Common myeloid progenitor, CD34-positive (primary cell): Measurements from ENCODE around the gene FOLR2.
A peak's percentile ranks its signal among the peaks of the same experiment; 100 is the strongest.

Source experiments
- CTCF ChIA-PET: fragments of 350-600 bp; sonication (Branson Sonifier 250); formaldehyde crosslinking; loops from one replicate; lab custom pipeline; 2021; ENCODE audit warnings: antibody characterized with exemption; lab: Charles Lee
- POLR2A ChIA-PET: fragments of 350-600 bp; sonication (Branson Sonifier 250); formaldehyde crosslinking; loops from one replicate; lab custom pipeline; 2021; ENCODE audit warnings: antibody characterized with exemption; lab: Charles Lee
- DNase-seq, 3 donors: peaks; one replicate each; pipeline versions ENCODE4 v3.0.0 to v3.0.0-alpha.2; 2013
- H3K27ac ChIP-seq, 2 experiments: 1 replicate in 1 of 2; 2 replicates in 1 of 2; pipeline ENCODE4 v1.7.0; 2013; ENCODE audit warnings: inconsistent platforms in 2 of 2, low read length in 2 of 2, mild to moderate bottlenecking in 2 of 2, low read depth in 1 of 2, moderate library complexity in 1 of 2; ENCODE audit not compliant: severe bottlenecking in 2 of 2, insufficient read depth in 1 of 2, poor library complexity in 1 of 2
- H3K27me3 ChIP-seq, 5 experiments: replicated peaks in 2 of 5; 1 replicate in 3 of 5; 2 replicates in 2 of 5; pipeline versions ENCODE4 v1.6.1 to v1.7.0; 2013; ENCODE audit warnings: low read length in 4 of 5, mild to moderate bottlenecking in 2 of 5, moderate library complexity in 2 of 5, inconsistent platforms in 1 of 5; ENCODE audit not compliant: insufficient read depth in 5 of 5, control insufficient read depth in 4 of 5
- H3K36me3 ChIP-seq, 4 experiments: 1 replicate in 2 of 4; 2 replicates in 2 of 4; pipeline versions ENCODE4 v1.6.1 to v1.7.0; 2013; ENCODE audit warnings: low read length in 3 of 4, control low read depth in 1 of 4, mild to moderate bottlenecking in 1 of 4; ENCODE audit not compliant: control insufficient read depth in 4 of 4, insufficient read depth in 4 of 4
- H3K4me1 ChIP-seq, 4 experiments: 1 replicate in 3 of 4; 2 replicates in 1 of 4; pipeline versions ENCODE4 v1.6.1 to v1.7.1; 2013; ENCODE audit warnings: low read length in 3 of 4, mild to moderate bottlenecking in 3 of 4, control low read depth in 1 of 4, inconsistent platforms in 1 of 4, moderate library complexity in 1 of 4; ENCODE audit not compliant: control insufficient read depth in 4 of 4, insufficient read depth in 4 of 4; ENCODE audit errors: control extremely low read depth in 1 of 4
- H3K4me3 ChIP-seq, 7 experiments: 1 replicate in 4 of 7; 2 replicates in 3 of 7; pipeline versions ENCODE4 v1.5.1 to v1.7.0; 2013; ENCODE audit warnings: mild to moderate bottlenecking in 7 of 7, low read length in 6 of 7, moderate library complexity in 6 of 7, inconsistent platforms in 2 of 7, low read depth in 2 of 7, control low read depth in 1 of 7; ENCODE audit not compliant: insufficient read depth in 4 of 7, control insufficient read depth in 1 of 7; ENCODE audit errors: extremely low read depth in 1 of 7
- H3K9me3 ChIP-seq, 5 experiments: 1 replicate in 4 of 5; 2 replicates in 1 of 5; pipeline versions ENCODE4 v1.6.1 to v1.7.1; 2013; ENCODE audit warnings: low read length in 4 of 5, mild to moderate bottlenecking in 2 of 5, inconsistent platforms in 1 of 5, low read depth in 1 of 5, moderate library complexity in 1 of 5; ENCODE audit not compliant: control insufficient read depth in 4 of 5, insufficient read depth in 2 of 5; ENCODE audit errors: control extremely low read depth in 1 of 5
- WGBS: methylation state at CpG from one replicate; pipeline ENCODE4 v1.1.5; 2013; ENCODE audit not compliant: insufficient coverage; 5-methylcytosine and 5-hydroxymethylcytosine counted together

Gene FOLR2

DNA sequence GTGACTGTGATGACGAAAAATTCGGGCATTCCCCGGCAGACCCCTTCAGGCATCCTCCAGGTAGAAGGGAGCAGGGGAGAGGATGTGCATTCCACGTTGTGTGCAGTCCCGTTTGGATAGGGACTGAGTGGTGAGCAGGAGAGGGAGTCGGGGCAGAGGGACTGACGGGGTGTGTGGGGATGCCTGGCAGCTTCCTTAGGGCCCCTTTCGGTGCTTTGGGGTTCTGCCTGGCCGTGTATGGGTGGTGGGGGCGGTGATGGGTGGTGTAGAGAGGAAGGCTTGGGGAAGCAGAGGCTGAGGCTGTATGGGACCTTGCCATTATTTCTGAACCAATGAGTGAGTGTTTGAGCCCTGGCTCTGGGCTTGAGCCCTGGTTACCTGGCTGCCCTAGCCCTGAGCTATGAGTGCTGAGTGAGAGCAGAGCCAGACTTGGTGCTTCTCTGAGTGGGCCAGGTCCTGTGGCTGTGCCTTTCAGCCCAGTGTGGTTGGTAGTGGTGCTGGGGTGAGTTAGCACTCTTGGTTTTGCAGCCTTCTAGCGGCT, 8.9 kb downstream of the FOLR2 start:
- POLR2A ChIA-PET: no interaction called here
- peaks cover 2 to 42% (median 29%) of the 10 kb centered on the region in 4 experiments for H3K36me3 ChIP-seq
- peak overlapping the region in 1 of 2 experiments; percentile 69 for H3K27ac ChIP-seq
- H3K9me3 ChIP-seq: no peaks in the 10 kb centered on the region
- H3K27me3 ChIP-seq: no peaks in the 10 kb centered on the region
- H3K4me3 ChIP-seq: peak overlapping the region; percentile 61 to 95 (median 86)
- CTCF ChIA-PET: interaction anchor here (1.3 to 4.5 kb wide), 4 partner anchors 12 to 107 kb away, joined by 3 to 27 read pairs (median 4); no protein-coding TSS in a partner anchor
- 3% methylated on average over 8 of the region's 11 CpGs for WGBS
- H3K4me1 ChIP-seq: peaks cover 8 to 45% (median 33%) of the 10 kb centered on the region in 4 experiments
- DNase-seq: peak in 2 of 3 donors; percentile 56 to 62

DNA sequence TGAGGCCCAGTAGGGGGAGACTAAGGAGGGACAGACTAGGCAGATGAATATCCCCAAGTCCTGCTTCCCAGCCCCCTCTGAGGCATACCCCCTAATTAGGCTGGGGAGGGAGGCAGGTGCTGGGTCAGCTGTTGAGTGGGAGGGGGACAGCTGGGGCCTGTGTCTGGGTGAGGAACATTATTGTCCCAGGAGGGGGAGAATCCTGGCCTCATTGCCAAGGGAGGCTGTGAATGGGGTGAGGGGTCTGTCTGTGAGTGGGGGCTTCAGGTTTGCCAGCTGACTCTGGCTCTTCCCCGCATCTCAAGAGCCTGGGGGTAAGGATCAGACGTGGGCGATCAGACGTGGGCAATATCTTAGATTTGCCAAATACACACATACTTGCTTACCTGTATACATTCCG, 10.1 kb downstream of the FOLR2 start:
- POLR2A ChIA-PET: interaction anchor here (0.6 kb wide), 1 partner anchor 43 kb away, joined by 3 read pairs; no protein-coding TSS in a partner anchor
- Histone ChIP-seq H3K36me3 (peaks cover 4 to 54% (median 40%) of the 10 kb centered on the region in 4 experiments), H3K27me3 (no peaks in the 10 kb centered on the region), H3K4me3 (no peak overlapping the region), H3K4me1 (peaks cover 8 to 33% (median 25%) of the 10 kb centered on the region in 4 experiments), H3K9me3 (no peaks in the 10 kb centered on the region), H3K27ac (no peak overlapping the region)
- 100% methylated on average over 1 of the region's 5 CpGs for WGBS
- no peak for DNase-seq
- CTCF ChIA-PET: interaction anchor here (1.9 to 4.5 kb wide), 2 partner anchors 10 to 16 kb away, joined by 4 to 27 read pairs; no protein-coding TSS in a partner anchor

DNA sequence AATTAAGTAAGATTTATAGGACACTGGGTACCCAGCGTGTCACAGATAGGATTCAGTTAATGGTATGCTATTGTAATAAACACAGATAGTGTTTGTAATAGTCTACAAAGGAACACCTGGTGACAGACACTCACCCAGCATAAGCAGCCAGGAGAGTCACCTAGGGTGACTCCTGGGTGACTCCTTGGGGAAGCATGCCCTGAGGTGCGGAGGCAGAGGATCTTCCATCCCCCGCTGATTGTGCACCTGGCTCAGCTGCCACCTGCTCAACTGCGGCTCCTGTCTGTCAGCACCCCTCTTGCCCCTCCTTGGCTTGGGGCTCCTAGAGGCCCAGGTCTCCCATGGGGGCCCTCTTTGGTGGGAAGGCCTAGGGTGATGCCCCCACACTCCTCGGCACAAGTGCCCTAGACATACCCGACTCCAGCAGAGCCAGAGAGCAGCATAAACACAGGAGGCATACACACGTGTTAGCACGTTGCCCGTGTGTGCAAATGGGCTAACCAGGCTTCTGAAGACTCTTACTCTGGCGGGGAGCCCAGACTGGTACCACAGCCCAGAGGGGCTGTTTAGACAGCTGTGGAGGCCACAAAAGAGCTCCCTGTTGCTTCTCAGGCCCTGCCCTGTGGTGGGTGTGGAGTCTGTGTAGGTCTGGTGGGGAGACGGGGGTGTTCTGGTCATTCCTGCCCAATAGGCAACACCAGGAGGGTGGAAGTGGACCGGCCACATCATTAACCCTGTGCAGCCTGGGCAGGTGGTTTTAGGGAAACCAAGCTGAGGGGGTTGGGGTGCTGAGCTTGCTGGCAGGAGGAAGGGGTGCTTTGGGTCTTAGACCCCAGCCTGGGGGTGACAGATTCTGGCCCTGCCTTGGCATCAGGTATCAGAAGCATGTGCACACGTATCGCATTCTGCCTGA, 11.0 kb downstream of the FOLR2 start:
- peaks cover 6 to 63% (median 49%) of the 10 kb centered on the region in 4 experiments for H3K36me3 ChIP-seq
- no peaks in the 10 kb centered on the region for H3K27me3 ChIP-seq
- H3K9me3 ChIP-seq: no peaks in the 10 kb centered on the region
- H3K27ac ChIP-seq: no peak overlapping the region
- 97% methylated on average over 13 of the region's 14 CpGs for WGBS
- ChIA-PET CTCF (interaction anchor here (0.8 to 4.5 kb wide), 4 partner anchors 9 to 10 kb away, joined by 3 to 27 read pairs (median 6); no protein-coding TSS in a partner anchor), POLR2A (no interaction called here)
- peaks cover 3 to 24% (median 16%) of the 10 kb centered on the region in 4 experiments for H3K4me1 ChIP-seq
- H3K4me3 ChIP-seq: no peak overlapping the region
- no peak for DNase-seq

DNA sequence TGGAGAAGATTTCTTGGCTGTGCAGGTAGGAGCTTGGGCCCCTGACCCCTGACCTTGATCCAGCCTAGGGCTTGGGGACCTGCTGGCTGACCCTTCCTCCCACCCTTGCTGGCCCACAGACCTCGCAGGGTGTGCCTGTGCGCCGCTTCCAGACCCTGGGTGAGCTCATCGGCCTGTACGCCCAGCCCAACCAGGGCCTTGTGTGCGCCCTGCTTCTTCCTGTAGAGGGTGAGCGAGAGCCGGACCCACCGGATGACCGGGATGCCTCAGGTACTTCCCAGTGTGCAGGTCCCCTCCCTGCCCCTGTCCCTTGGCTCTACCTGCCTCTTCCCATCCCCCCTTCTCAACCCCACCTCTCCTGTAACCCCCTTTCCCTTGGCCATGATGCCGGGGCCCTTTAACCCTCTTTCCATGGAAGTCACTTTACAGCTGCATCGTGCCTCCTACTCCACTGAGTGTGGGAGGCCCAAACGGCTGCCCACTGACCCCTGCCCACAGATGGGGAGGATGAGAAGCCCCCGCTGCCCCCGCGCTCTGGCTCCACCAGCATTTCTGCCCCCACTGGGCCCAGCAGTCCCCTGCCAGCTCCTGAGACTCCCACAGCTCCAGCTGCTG, 11.7 kb downstream of the FOLR2 start:
- POLR2A ChIA-PET: no interaction called here
- Histone ChIP-seq H3K27me3 (no peaks in the 10 kb centered on the region), H3K36me3 (peaks cover 10 to 70% (median 56%) of the 10 kb centered on the region in 4 experiments), H3K9me3 (no peaks in the 10 kb centered on the region), H3K4me3 (no peak overlapping the region), H3K27ac (no peak overlapping the region), H3K4me1 (peaks cover 0 to 21% (median 11%) of the 10 kb centered on the region in 4 experiments)
- WGBS: 97% methylated on average over 16 of the region's 16 CpGs
- no peak for DNase-seq
- CTCF ChIA-PET: interaction anchor here (0.8 to 2.9 kb wide), 4 partner anchors 8 to 22 kb away, joined by 3 to 9 read pairs (median 3); no protein-coding TSS in a partner anchor

DNA sequence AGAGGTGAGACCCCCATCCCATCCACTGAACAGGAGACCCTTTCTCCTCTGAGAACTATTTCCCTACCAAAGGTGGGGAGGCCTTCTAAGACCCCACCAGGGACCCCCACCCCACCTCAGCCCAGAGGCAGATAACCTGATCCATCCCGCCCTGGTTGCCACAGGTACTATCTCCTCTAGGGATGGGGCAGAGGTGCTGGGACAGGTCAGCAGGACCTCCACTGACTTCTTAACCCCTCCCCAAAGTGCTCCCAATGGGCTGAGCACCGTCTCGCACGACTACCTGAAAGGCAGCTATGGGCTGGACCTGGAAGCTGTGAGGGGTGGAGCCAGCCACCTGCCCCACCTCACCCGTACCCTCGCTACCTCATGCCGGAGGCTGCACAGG, 12.2 kb downstream of the FOLR2 start:
- H3K27me3 ChIP-seq: no peaks in the 10 kb centered on the region
- no peaks in the 10 kb centered on the region for H3K9me3 ChIP-seq
- POLR2A ChIA-PET: no interaction called here
- H3K4me1 ChIP-seq: peaks cover 0 to 26% (median 11%) of the 10 kb centered on the region in 4 experiments
- CTCF ChIA-PET: interaction anchor here (0.8 to 2.9 kb wide), 4 partner anchors 9 to 46 kb away, joined by 3 to 9 read pairs (median 3); no protein-coding TSS in a partner anchor
- peaks cover 10 to 75% (median 59%) of the 10 kb centered on the region in 4 experiments for H3K36me3 ChIP-seq
- no peak for DNase-seq
- H3K4me3 ChIP-seq: no peak overlapping the region
- 97% methylated on average over 6 of the region's 7 CpGs for WGBS
- H3K27ac ChIP-seq: no peak overlapping the region

DNA sequence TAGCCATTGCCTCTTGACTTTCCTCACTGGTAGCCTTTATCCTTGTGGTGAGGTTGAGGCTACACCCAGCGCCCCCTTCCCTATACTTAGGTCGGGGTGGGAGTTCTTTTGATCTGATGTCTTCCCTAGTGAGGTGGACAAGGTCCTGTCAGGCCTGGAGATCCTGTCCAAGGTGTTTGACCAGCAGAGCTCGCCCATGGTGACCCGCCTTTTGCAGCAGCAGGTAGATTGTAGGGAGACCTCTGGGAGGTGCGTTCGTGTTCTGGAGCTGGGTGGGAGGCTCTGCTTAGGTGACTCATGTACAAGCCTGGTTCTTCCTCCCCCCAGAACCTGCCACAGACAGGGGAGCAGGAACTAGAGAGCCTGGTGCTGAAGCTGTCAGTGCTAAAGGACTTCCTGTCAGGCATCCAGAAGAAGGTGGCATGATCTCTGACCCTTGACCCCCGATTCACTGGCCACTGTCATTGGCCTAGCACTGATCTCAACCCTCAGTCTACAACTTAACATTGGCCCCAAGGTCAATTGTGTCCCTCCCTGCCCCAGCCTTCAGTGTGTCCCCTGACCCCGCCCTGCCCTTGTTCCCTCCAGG, 12.8 kb downstream of the FOLR2 start:
- Histone ChIP-seq H3K27me3 (no peaks in the 10 kb centered on the region), H3K4me3 (no peak overlapping the region), H3K4me1 (peaks cover 0 to 27% (median 10%) of the 10 kb centered on the region in 4 experiments), H3K27ac (no peak overlapping the region), H3K9me3 (no peaks in the 10 kb centered on the region), H3K36me3 (peaks cover 10 to 81% (median 61%) of the 10 kb centered on the region in 4 experiments)
- POLR2A ChIA-PET: no interaction called here
- 93% methylated on average over 2 of the region's 8 CpGs for WGBS
- CTCF ChIA-PET: interaction anchor here (0.6 to 2.9 kb wide), 6 partner anchors 9 to 182 kb away, joined by 3 to 9 read pairs (median 3); no protein-coding TSS in a partner anchor
- DNase-seq: no peak
